ENCODE results near the gene CNOT1.

The CNOT1 gene

GRCh38 chr16:58608601-58609136, 21.0 kb downstream of the CNOT1 start:
- H3K9ac ChIP-seq (ENCODE audit: low read depth, low read length) = no peak overlapping the region
- no peaks in the 10 kb centered on the region for H3K9me3 ChIP-seq (ENCODE audit: insufficient read depth, low read depth, low read length)
- H3K27me3 ChIP-seq (ENCODE audit: insufficient read depth, low read length) = no peaks in the 10 kb centered on the region
- no peaks in the 10 kb centered on the region for H3K4me1 ChIP-seq (ENCODE audit: insufficient read depth, low read length)
- WGBS = 78% methylated on average over 7 of the region's 8 CpGs
- H3K36me3 ChIP-seq (ENCODE audit: insufficient read depth, low read length) = peaks cover 46% of the 10 kb centered on the region
- no peak overlapping the region for H3K4me3 ChIP-seq (ENCODE audit: low read length)
- no peak overlapping the region for H3K27ac ChIP-seq (ENCODE audit: low read depth, low read length)

- H3K27ac ChIP-seq (ENCODE audit: low read depth, low read length) = no peak overlapping the region
- peaks cover 47% of the 10 kb centered on the region for H3K36me3 ChIP-seq (ENCODE audit: insufficient read depth, low read length)
- H3K4me1 ChIP-seq (ENCODE audit: insufficient read depth, low read length) = no peaks in the 10 kb centered on the region
- H3K9ac ChIP-seq (ENCODE audit: low read depth, low read length) = no peak overlapping the region
- no peaks in the 10 kb centered on the region for H3K27me3 ChIP-seq (ENCODE audit: insufficient read depth, low read length)
- H3K4me3 ChIP-seq (ENCODE audit: low read length) = no peak overlapping the region
- 97% methylated on average over 7 of the region's 7 CpGs for WGBS
- no peaks in the 10 kb centered on the region for H3K9me3 ChIP-seq (ENCODE audit: insufficient read depth, low read depth, low read length)
These were observed 24.1 kb downstream of the CNOT1 start for GRCh38 chr16:58605562-58605961.

- Histone ChIP-seq H3K9ac (ENCODE audit: low read depth, low read length) (no peak overlapping the region), H3K9me3 (ENCODE audit: insufficient read depth, low read depth, low read length) (no peaks in the 10 kb centered on the region), H3K4me3 (ENCODE audit: low read length) (no peak overlapping the region), H3K27me3 (ENCODE audit: insufficient read depth, low read length) (no peaks in the 10 kb centered on the region), H3K4me1 (ENCODE audit: insufficient read depth, low read length) (no peaks in the 10 kb centered on the region), H3K36me3 (ENCODE audit: insufficient read depth, low read length) (peaks cover 93% of the 10 kb centered on the region), H3K27ac (ENCODE audit: low read depth, low read length) (no peak overlapping the region)
- 61% methylated on average over 4 of the region's 4 CpGs for WGBS
These were observed 38.5 kb downstream of the CNOT1 start for GRCh38 chr16:58591083-58591482.

GRCh38 chr16:58589326-58589905, 40.2 kb downstream of the CNOT1 start:
- 96% methylated on average over 10 of the region's 10 CpGs for whole genome bisulfite sequencing
- H3K36me3 ChIP-seq (ENCODE audit: insufficient read depth, low read length) = peaks cover 93% of the 10 kb centered on the region
- H3K27ac ChIP-seq (ENCODE audit: low read depth, low read length) = no peak overlapping the region
- H3K4me3 ChIP-seq (ENCODE audit: low read length) = no peak overlapping the region
- no peak overlapping the region for H3K9ac ChIP-seq (ENCODE audit: low read depth, low read length)
- H3K27me3 ChIP-seq (ENCODE audit: insufficient read depth, low read length) = no peaks in the 10 kb centered on the region
- no peaks in the 10 kb centered on the region for H3K9me3 ChIP-seq (ENCODE audit: insufficient read depth, low read depth, low read length)
- H3K4me1 ChIP-seq (ENCODE audit: insufficient read depth, low read length) = no peaks in the 10 kb centered on the region

GRCh38 chr16:58588406-58588805, 41.2 kb downstream of the CNOT1 start:
- H3K27me3 ChIP-seq (ENCODE audit: insufficient read depth, low read length) = no peaks in the 10 kb centered on the region
- 97% methylated on average over 3 of the region's 3 CpGs for WGBS
- H3K9ac ChIP-seq (ENCODE audit: low read depth, low read length) = no peak overlapping the region
- H3K27ac ChIP-seq (ENCODE audit: low read depth, low read length) = no peak overlapping the region
- no peak overlapping the region for H3K4me3 ChIP-seq (ENCODE audit: low read length)
- H3K9me3 ChIP-seq (ENCODE audit: insufficient read depth, low read depth, low read length) = no peaks in the 10 kb centered on the region
- peaks cover 95% of the 10 kb centered on the region for H3K36me3 ChIP-seq (ENCODE audit: insufficient read depth, low read length)
- H3K4me1 ChIP-seq (ENCODE audit: insufficient read depth, low read length) = no peaks in the 10 kb centered on the region

GRCh38 chr16:58586340-58587030, 43.1 kb downstream of the CNOT1 start:
- Histone ChIP-seq H3K4me1 (ENCODE audit: insufficient read depth, low read length) (no peaks in the 10 kb centered on the region), H3K36me3 (ENCODE audit: insufficient read depth, low read length) (peaks cover 97% of the 10 kb centered on the region), H3K27ac (ENCODE audit: low read depth, low read length) (no peak overlapping the region)

GRCh38 chr16:58584831-58585505, 44.7 kb downstream of the CNOT1 start:
- Histone ChIP-seq H3K9ac (ENCODE audit: low read depth, low read length) (no peak overlapping the region), H3K9me3 (ENCODE audit: insufficient read depth, low read depth, low read length) (no peaks in the 10 kb centered on the region), H3K27me3 (ENCODE audit: insufficient read depth, low read length) (no peaks in the 10 kb centered on the region), H3K27ac (ENCODE audit: low read depth, low read length) (no peak overlapping the region), H3K4me1 (ENCODE audit: insufficient read depth, low read length) (no peaks in the 10 kb centered on the region), H3K36me3 (ENCODE audit: insufficient read depth, low read length) (peaks cover 97% of the 10 kb centered on the region), H3K4me3 (ENCODE audit: low read length) (no peak overlapping the region)
- 94% methylated on average over 7 of the region's 8 CpGs for WGBS

More at GRCh38 chr16:58586340-58587030, 43.1 kb downstream of the CNOT1 start:
- Histone ChIP-seq H3K9ac (ENCODE audit: low read depth, low read length) (no peak overlapping the region), H3K27me3 (ENCODE audit: insufficient read depth, low read length) (no peaks in the 10 kb centered on the region), H3K9me3 (ENCODE audit: insufficient read depth, low read depth, low read length) (no peaks in the 10 kb centered on the region), H3K4me3 (ENCODE audit: low read length) (no peak overlapping the region)
- WGBS = 96% methylated on average over 7 of the region's 7 CpGs

- WGBS = 93% methylated on average over 8 of the region's 8 CpGs
These were observed 46.5 kb downstream of the CNOT1 start for GRCh38 chr16:58582971-58583765.

GRCh38 chr16:58582133-58582532, 47.5 kb downstream of the CNOT1 start:
- Histone ChIP-seq H3K9ac (ENCODE audit: low read depth, low read length) (no peak overlapping the region), H3K9me3 (ENCODE audit: insufficient read depth, low read depth, low read length) (no peaks in the 10 kb centered on the region), H3K27ac (ENCODE audit: low read depth, low read length) (no peak overlapping the region), H3K4me1 (ENCODE audit: insufficient read depth, low read length) (no peaks in the 10 kb centered on the region), H3K4me3 (ENCODE audit: low read length) (no peak overlapping the region), H3K36me3 (ENCODE audit: insufficient read depth, low read length) (peaks cover 97% of the 10 kb centered on the region), H3K27me3 (ENCODE audit: insufficient read depth, low read length) (no peaks in the 10 kb centered on the region)
- 94% methylated on average over 5 of the region's 6 CpGs for WGBS

More at GRCh38 chr16:58582971-58583765, 46.5 kb downstream of the CNOT1 start:
- H3K4me3 ChIP-seq (ENCODE audit: low read length) = no peak overlapping the region
- H3K36me3 ChIP-seq (ENCODE audit: insufficient read depth, low read length) = peaks cover 97% of the 10 kb centered on the region
- H3K27me3 ChIP-seq (ENCODE audit: insufficient read depth, low read length) = no peaks in the 10 kb centered on the region
- H3K9me3 ChIP-seq (ENCODE audit: insufficient read depth, low read depth, low read length) = no peaks in the 10 kb centered on the region
- no peaks in the 10 kb centered on the region for H3K4me1 ChIP-seq (ENCODE audit: insufficient read depth, low read length)
- no peak overlapping the region for H3K27ac ChIP-seq (ENCODE audit: low read depth, low read length)
- H3K9ac ChIP-seq (ENCODE audit: low read depth, low read length) = no peak overlapping the region

- Histone ChIP-seq H3K27ac (ENCODE audit: low read depth, low read length) (no peak overlapping the region), H3K27me3 (ENCODE audit: insufficient read depth, low read length) (no peaks in the 10 kb centered on the region), H3K4me3 (ENCODE audit: low read length) (no peak overlapping the region), H3K9me3 (ENCODE audit: insufficient read depth, low read depth, low read length) (no peaks in the 10 kb centered on the region), H3K36me3 (ENCODE audit: insufficient read depth, low read length) (peaks cover 99% of the 10 kb centered on the region), H3K9ac (ENCODE audit: low read depth, low read length) (no peak overlapping the region), H3K4me1 (ENCODE audit: insufficient read depth, low read length) (no peaks in the 10 kb centered on the region)
- 94% methylated on average over 8 of the region's 8 CpGs for WGBS
These were observed 50.0 kb downstream of the CNOT1 start for GRCh38 chr16:58579587-58579986.
